Measurements from ENCODE around the gene JUP.

DNA sequence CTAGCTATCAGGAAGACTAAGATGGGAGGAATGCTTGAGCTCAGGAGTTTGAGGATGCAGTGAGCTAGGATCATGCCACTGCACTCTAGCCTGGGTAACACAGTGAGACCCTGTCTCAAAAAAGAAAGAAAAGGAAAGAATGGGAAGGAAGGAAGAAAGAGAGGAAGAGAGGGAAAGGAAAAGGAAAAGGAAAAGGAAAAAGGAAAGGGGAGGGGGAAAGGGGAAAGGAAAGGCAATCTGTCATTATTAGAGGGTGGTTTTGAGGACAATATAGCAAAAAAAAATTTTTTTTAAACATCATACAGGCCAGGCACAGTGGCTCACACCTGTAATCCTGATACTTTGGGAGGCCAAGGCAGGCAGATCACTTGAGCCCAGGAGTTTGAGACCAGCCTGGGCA, 20.4 kb downstream of the JUP start:
- TF ChIP-seq, protein P1, sequence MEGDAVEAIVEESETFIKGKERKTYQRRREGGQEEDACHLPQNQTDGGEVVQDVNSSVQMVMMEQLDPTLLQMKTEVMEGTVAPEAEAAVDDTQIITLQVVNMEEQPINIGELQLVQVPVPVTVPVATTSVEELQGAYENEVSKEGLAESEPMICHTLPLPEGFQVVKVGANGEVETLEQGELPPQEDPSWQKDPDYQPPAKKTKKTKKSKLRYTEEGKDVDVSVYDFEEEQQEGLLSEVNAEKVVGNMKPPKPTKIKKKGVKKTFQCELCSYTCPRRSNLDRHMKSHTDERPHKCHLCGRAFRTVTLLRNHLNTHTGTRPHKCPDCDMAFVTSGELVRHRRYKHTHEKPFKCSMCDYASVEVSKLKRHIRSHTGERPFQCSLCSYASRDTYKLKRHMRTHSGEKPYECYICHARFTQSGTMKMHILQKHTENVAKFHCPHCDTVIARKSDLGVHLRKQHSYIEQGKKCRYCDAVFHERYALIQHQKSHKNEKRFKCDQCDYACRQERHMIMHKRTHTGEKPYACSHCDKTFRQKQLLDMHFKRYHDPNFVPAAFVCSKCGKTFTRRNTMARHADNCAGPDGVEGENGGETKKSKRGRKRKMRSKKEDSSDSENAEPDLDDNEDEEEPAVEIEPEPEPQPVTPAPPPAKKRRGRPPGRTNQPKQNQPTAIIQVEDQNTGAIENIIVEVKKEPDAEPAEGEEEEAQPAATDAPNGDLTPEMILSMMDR (IDR thresholded peaks at IDR 0.05), result no peak
- TF ChIP-seq POLR2A (IDR thresholded peaks at IDR 0.05), result no peak
